ENCODE data around the gene MMP1. TPM values are rescaled to one million over a fixed set of nuclear protein-coding genes. Genes with fewer than 3 reads are reported as not detected.

The MMP1 gene
- total RNA-seq, 4 donors from 2014 or later = not detected

GRCh38 chr11:102832612-102833011, 34.7 kb upstream of the MMP1 start:
- no peak overlapping the region for H3K4me3 ChIP-seq
- H3K9me3 ChIP-seq = no peaks in the 10 kb centered on the region
- no peaks in the 10 kb centered on the region for H3K4me1 ChIP-seq
- no peaks in the 10 kb centered on the region for H3K27me3 ChIP-seq
- H3K36me3 ChIP-seq = no peaks in the 10 kb centered on the region
- TF ChIP-seq CTCF (IDR thresholded peaks at IDR 0.05 in 4 of 5, conservative IDR thresholded peaks at IDR 0.05 in 1 of 5) (no peak), POLR2A (IDR thresholded peaks at IDR 0.05) (no peak)
- in situ Hi-C loops (cut with MboI; ENCODE audit: low sequenced_read_pairs in 4 of 4) = no loop called here
- DNase-seq = no peak
- intact Hi-C loops (cut with DNase I; ENCODE audit: low total_unique reads) = no loop called here
- no peak for ATAC-seq
- no peak overlapping the region for H3K27ac ChIP-seq

- peak; percentile 10 to 28 for DNase-seq
- no peaks in the 10 kb centered on the region for H3K27me3 ChIP-seq
- ATAC-seq = no peak
- H3K36me3 ChIP-seq = no peaks in the 10 kb centered on the region
- in situ Hi-C loops (cut with MboI; ENCODE audit: low sequenced_read_pairs in 4 of 4) (no loop called here), intact Hi-C loops (cut with DNase I; ENCODE audit: low total_unique reads) (no loop called here)
- no peaks in the 10 kb centered on the region for H3K9me3 ChIP-seq
- no peak overlapping the region for H3K4me3 ChIP-seq
- no peak overlapping the region for H3K27ac ChIP-seq
- no peaks in the 10 kb centered on the region for H3K4me1 ChIP-seq
- TF ChIP-seq POLR2A (IDR thresholded peaks at IDR 0.05) = no peak
- peak in 1 of 5 experiments; percentile 25 for TF ChIP-seq CTCF (IDR thresholded peaks at IDR 0.05 in 4 of 5, conservative IDR thresholded peaks at IDR 0.05 in 1 of 5)
These were observed 33.8 kb upstream of the MMP1 start for GRCh38 chr11:102831489-102832440.

- ATAC-seq (no peak), DNase-seq (no peak)
- no peak overlapping the region for H3K27ac ChIP-seq
- no peaks in the 10 kb centered on the region for H3K27me3 ChIP-seq
- H3K36me3 ChIP-seq = no peaks in the 10 kb centered on the region
- intact Hi-C loops (cut with DNase I; ENCODE audit: low total_unique reads) (no loop called here), in situ Hi-C loops (cut with MboI; ENCODE audit: low sequenced_read_pairs in 4 of 4) (no loop called here)
- no peak overlapping the region for H3K4me3 ChIP-seq
- TF ChIP-seq POLR2A (IDR thresholded peaks at IDR 0.05) (no peak), CTCF (IDR thresholded peaks at IDR 0.05 in 4 of 5, conservative IDR thresholded peaks at IDR 0.05 in 1 of 5) (no peak)
- no peaks in the 10 kb centered on the region for H3K9me3 ChIP-seq
- H3K4me1 ChIP-seq = no peaks in the 10 kb centered on the region
These were observed 33.1 kb upstream of the MMP1 start for GRCh38 chr11:102831128-102831488.

- H3K27me3 ChIP-seq = no peaks in the 10 kb centered on the region
- in situ Hi-C loops (cut with MboI; ENCODE audit: low sequenced_read_pairs in 4 of 4) = no loop called here
- H3K4me3 ChIP-seq = no peak overlapping the region
- H3K36me3 ChIP-seq = no peaks in the 10 kb centered on the region
- no peaks in the 10 kb centered on the region for H3K9me3 ChIP-seq
- TF ChIP-seq POLR2A (IDR thresholded peaks at IDR 0.05) = no peak
- TF ChIP-seq CTCF (IDR thresholded peaks at IDR 0.05 in 4 of 5, conservative IDR thresholded peaks at IDR 0.05 in 1 of 5) = no peak
- H3K4me1 ChIP-seq = no peaks in the 10 kb centered on the region
- ATAC-seq (no peak), DNase-seq (no peak)
- no peak overlapping the region for H3K27ac ChIP-seq
- intact Hi-C loops (cut with DNase I; ENCODE audit: low total_unique reads) = no loop called here
These were observed 32.2 kb upstream of the MMP1 start for GRCh38 chr11:102830001-102830727.

Measured in gastrocnemius medialis (tissue), 4 donors.